ENCODE data around the gene PROM2.

Gene PROM2

GRCh38 chr2:95289253-95289652, 15.0 kb downstream of the PROM2 start:
- no peak for DNase-seq

GRCh38 chr2:95291222-95291621, 17.0 kb downstream of the PROM2 start:
- DNase-seq = no peak

- DNase-seq = no peak
Observed at GRCh38 chr2:95292623-95293260, 18.5 kb downstream of the PROM2 start.

GRCh38 chr2:95294579-95295250, 20.5 kb downstream of the PROM2 start:
- DNase-seq = no peak

GRCh38 chr2:95295376-95295775, 21.1 kb downstream of the PROM2 start:
- DNase-seq = no peak

GRCh38 chr2:95296011-95296410, 21.8 kb downstream of the PROM2 start:
- no peak for DNase-seq

GRCh38 chr2:95296880-95297487, 22.7 kb downstream of the PROM2 start, which contains the start of gene KCNIP3:
KCNIP3 (plus strand) TSS chr2:95297347; CDS start chr2:95297439, 92 bp downstream.
- DNase-seq = no peak

GRCh38 chr2:95297639-95298395, 23.6 kb downstream of the PROM2 start:
- DNase-seq = no peak

GRCh38 chr2:95298486-95299111, 24.4 kb downstream of the PROM2 start:
- no peak for DNase-seq

GRCh38 chr2:95299961-95300360, 25.7 kb downstream of the PROM2 start:
- no peak for DNase-seq

GRCh38 chr2:95300450-95300849, 26.2 kb downstream of the PROM2 start:
- DNase-seq = no peak

- no peak for DNase-seq
Observed at GRCh38 chr2:95301186-95301585, 26.9 kb downstream of the PROM2 start.

GRCh38 chr2:95301876-95302641, 27.8 kb downstream of the PROM2 start:
- DNase-seq = no peak

- DNase-seq = no peak
Observed at GRCh38 chr2:95303191-95303919, 29.1 kb downstream of the PROM2 start.

GRCh38 chr2:95305380-95306061, 31.3 kb downstream of the PROM2 start:
- DNase-seq = no peak

GRCh38 chr2:95306336-95306895, 32.2 kb downstream of the PROM2 start:
- DNase-seq = no peak

GRCh38 chr2:95307036-95307435, 32.8 kb downstream of the PROM2 start:
- no peak for DNase-seq

GRCh38 chr2:95307878-95308277, 33.6 kb downstream of the PROM2 start:
- DNase-seq = no peak

GRCh38 chr2:95308426-95308990, 34.3 kb downstream of the PROM2 start:
- no peak for DNase-seq

GRCh38 chr2:95309599-95309998, 35.4 kb downstream of the PROM2 start:
- no peak for DNase-seq

Measured in activated effector memory CD4-positive, alpha-beta T cell treated with anti-CD3 and anti-CD28 coated beads, Interleukin-2, amount 50 U/mL, for 16 hours (primary cell).